Activated CD8-positive, alpha-beta memory T cell treated with anti-CD3 and anti-CD28 coated beads, Interleukin-2, amount 10 ng/mL, durations not matched to agents 7 days and 5 days (primary cell): ENCODE data around the gene GPR137B. TPM values are rescaled to one million over a fixed set of nuclear protein-coding genes. Genes with fewer than 3 reads are reported as not detected.

ENCODE experiments used
- ATAC-seq: fragments of 150-1000 bp; cut with Tn5 transposase; one replicate; pipeline ENCODE4 v1.10.0; 2021; ENCODE audit warnings: moderate library complexity
- CTCF ChIA-PET: fragments of 350-600 bp; sonication (Branson Sonifier 250); formaldehyde crosslinking; loops from one replicate; lab custom pipeline; 2021; ENCODE audit warnings: antibody characterized with exemption; lab: Charles Lee
- DNase-seq: peaks from one replicate; pipeline ENCODE4 v3.0.0-alpha.2; 2020
- H3K27ac Mint-ChIP-seq: one replicate; pipeline ENCODE4 v1.8.0; 2021; ENCODE audit warnings: mild to moderate bottlenecking, mixed read lengths
- H3K27me3 Mint-ChIP-seq: one replicate; pipeline ENCODE4 v1.8.0; 2021; ENCODE audit warnings: mixed read lengths
- H3K36me3 Mint-ChIP-seq: one replicate; pipeline ENCODE4 v1.8.0; 2021; ENCODE audit warnings: mild to moderate bottlenecking, mixed read lengths
- H3K4me1 Mint-ChIP-seq: one replicate; pipeline ENCODE4 v1.8.0; 2021; ENCODE audit warnings: mixed read lengths
- H3K4me3 Mint-ChIP-seq: one replicate; pipeline ENCODE4 v1.8.0; 2021; ENCODE audit warnings: mild to moderate bottlenecking, moderate library complexity, mixed read lengths
- H3K9me3 Mint-ChIP-seq: one replicate; pipeline ENCODE4 v1.8.0; 2022; ENCODE audit warnings: low read depth, mixed read lengths
- total RNA-seq, 2 experiments: library from RNA; stranded (reverse); gene quantifications; one replicate each; pipeline ENCODE4 v1.2.3, GENCODE V29; 2021

GPR137B gene
- total RNA-seq, 2 experiments from 2014 or later: 6.3 to 9.7 TPM

DNA sequence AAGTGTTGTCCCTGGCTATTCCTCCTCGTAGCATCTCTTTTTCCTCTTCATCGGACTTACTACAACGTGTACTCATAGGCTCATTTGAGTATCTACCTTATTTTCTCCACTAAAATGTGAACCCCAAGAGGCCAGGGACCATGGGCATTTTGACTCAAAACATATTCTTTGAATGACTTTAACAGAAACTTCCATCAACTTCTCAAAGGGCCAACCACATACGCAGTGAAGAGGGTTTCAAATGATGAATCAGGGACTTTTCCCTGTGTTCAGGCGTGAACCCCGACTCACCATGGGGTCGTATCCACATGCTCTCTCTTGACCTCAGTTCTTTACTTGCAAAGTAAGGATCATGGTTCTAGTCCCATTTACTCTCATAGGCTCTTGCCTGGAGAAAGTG is 20.2 kb upstream of the GPR137B start:
- Mint-ChIP-seq H3K27me3 (peaks cover 57% of the 10 kb centered on the region), H3K9me3 (no peaks in the 10 kb centered on the region), H3K4me1 (peaks cover 29% of the 10 kb centered on the region), H3K36me3 (peaks cover 1% of the 10 kb centered on the region), H3K4me3 (no peak overlapping the region), H3K27ac (no peak overlapping the region)
- CTCF ChIA-PET: interaction anchor here (1.1 to 1.4 kb wide), 2 partner anchors 15 to 18 kb away, joined by 3 read pairs; no protein-coding TSS in a partner anchor
- DNase-seq (no peak), ATAC-seq (peak; percentile 24)

GRCh38 chr1:236123563-236123962 is 18.8 kb upstream of the GPR137B start:
- Mint-ChIP-seq H3K9me3 (no peaks in the 10 kb centered on the region), H3K4me1 (peaks cover 29% of the 10 kb centered on the region), H3K4me3 (no peak overlapping the region), H3K36me3 (peaks cover 1% of the 10 kb centered on the region), H3K27me3 (peaks cover 50% of the 10 kb centered on the region), H3K27ac (no peak overlapping the region)
- no peak for DNase-seq
- ATAC-seq: no peak
- CTCF ChIA-PET: no interaction called here

DNA sequence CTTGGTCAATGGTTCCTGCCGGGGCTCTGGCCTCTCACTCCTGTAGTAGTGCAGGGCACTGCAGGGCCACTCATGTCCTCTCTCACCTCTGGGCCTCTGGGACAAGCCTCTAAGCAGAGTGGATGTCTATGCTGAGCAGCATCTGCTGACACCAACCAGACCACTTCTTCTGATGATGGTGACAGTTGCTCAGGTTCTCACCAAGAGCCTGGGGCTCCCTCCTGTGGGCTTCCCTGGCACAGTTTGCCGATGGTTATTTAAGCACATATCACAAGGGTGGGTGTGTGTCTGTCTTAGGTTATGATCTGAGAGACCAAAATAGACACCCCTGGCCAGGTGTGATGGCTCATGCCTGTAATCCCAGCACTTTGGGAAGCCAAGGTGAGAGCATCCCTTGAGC is 17.4 kb upstream of the GPR137B start:
- no peak overlapping the region for H3K27ac Mint-ChIP-seq
- no peak for DNase-seq
- CTCF ChIA-PET: interaction anchor here (0.7 kb wide), 1 partner anchor 16 kb away, joined by 4 read pairs; no protein-coding TSS in a partner anchor
- H3K4me3 Mint-ChIP-seq: no peak overlapping the region
- H3K4me1 Mint-ChIP-seq: peaks cover 27% of the 10 kb centered on the region
- H3K27me3 Mint-ChIP-seq: peaks cover 46% of the 10 kb centered on the region
- H3K9me3 Mint-ChIP-seq: no peaks in the 10 kb centered on the region
- ATAC-seq: no peak
- peaks cover 1% of the 10 kb centered on the region for H3K36me3 Mint-ChIP-seq

DNA sequence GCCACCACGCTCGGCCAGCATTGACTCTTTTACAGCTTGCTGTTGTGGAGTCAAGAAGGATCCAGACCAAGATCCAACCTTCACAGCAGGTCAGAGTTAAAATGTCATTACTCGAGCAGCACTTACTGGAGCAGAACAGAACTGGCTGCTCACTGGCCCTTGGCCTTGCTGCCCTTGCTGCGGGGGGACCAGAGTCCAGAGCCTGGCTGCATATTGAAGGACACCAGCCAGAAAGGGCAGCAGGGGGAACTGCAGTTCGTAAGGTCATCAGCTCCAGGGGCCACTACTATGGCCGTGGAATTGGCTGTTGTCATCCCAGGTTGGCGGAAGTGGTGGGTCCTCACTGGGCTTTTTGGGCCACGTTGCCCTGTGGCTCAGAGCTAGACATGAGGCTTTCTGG is 15.3 kb upstream of the GPR137B start:
- ATAC-seq: no peak
- peaks cover 6% of the 10 kb centered on the region for H3K4me1 Mint-ChIP-seq
- peaks cover 56% of the 10 kb centered on the region for H3K27me3 Mint-ChIP-seq
- no peaks in the 10 kb centered on the region for H3K36me3 Mint-ChIP-seq
- H3K27ac Mint-ChIP-seq: no peak overlapping the region
- CTCF ChIA-PET: interaction anchor here (1.1 kb wide), 1 partner anchor 11 kb away, joined by 4 read pairs; no protein-coding TSS in a partner anchor
- H3K9me3 Mint-ChIP-seq: no peaks in the 10 kb centered on the region
- DNase-seq: no peak
- no peak overlapping the region for H3K4me3 Mint-ChIP-seq

DNA sequence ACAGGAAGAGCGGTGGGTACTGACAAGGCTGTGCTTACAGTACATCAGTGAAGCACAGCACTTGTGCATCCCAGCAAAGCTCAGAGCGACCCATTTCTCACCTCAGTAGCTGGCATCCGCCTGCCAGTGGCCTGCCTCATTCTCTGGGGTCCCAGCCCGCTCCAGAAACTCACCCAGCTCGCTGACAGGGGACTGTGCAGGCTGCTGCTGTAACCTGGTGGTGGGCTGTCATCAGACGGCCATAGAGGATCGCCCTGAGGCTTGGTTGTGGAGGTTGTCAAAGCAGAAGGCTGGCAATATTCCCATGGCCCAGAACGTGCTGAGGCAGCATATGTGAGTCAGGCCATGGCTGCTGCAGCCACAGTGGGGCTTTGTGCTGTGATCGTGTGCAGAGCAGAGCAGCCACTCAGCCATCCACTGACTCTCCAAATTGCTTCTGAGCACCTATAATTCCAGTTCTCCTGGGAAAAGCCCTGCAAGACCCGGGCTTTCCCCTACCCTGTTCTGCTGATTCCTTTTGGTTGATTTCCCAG is 13.6 kb upstream of the GPR137B start:
- CTCF ChIA-PET: no interaction called here
- no peak for ATAC-seq
- Mint-ChIP-seq H3K36me3 (no peaks in the 10 kb centered on the region), H3K4me1 (no peaks in the 10 kb centered on the region), H3K9me3 (no peaks in the 10 kb centered on the region), H3K27ac (no peak overlapping the region), H3K4me3 (no peak overlapping the region), H3K27me3 (peaks cover 61% of the 10 kb centered on the region)
- DNase-seq: no peak

DNA sequence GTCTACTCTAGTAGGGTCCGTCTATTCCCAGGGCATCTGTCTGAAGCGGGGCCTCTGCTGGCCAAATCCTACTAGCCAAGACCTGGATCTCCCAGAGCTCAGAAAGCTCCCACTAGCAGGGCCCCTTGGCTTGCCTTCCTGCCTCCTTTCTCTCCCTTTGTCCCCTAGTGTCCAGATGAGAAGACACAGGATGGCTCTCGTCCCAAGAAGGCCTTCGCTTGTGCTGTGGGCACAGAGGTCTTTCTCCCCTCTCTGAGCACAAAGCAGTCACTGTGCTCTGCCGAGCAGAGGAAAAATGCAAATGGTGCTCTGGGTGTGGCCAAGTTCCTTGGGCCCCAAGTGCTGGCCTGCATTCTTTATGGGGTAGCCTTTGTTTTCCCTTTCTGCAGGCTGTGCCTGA is 13.0 kb upstream of the GPR137B start:
- no peak overlapping the region for H3K4me3 Mint-ChIP-seq
- no peaks in the 10 kb centered on the region for H3K4me1 Mint-ChIP-seq
- H3K9me3 Mint-ChIP-seq: no peaks in the 10 kb centered on the region
- H3K27me3 Mint-ChIP-seq: peaks cover 59% of the 10 kb centered on the region
- DNase-seq: no peak
- no peak for ATAC-seq
- H3K36me3 Mint-ChIP-seq: no peaks in the 10 kb centered on the region
- CTCF ChIA-PET: no interaction called here
- no peak overlapping the region for H3K27ac Mint-ChIP-seq

- Mint-ChIP-seq H3K9me3 (no peaks in the 10 kb centered on the region), H3K27ac (no peak overlapping the region), H3K36me3 (no peaks in the 10 kb centered on the region), H3K4me3 (no peak overlapping the region), H3K4me1 (no peaks in the 10 kb centered on the region), H3K27me3 (peaks cover 63% of the 10 kb centered on the region)
- CTCF ChIA-PET: no interaction called here
- ATAC-seq (no peak), DNase-seq (no peak)
These were observed 12.0 kb upstream of the GPR137B start for GRCh38 chr1:236130372-236130771.

DNA sequence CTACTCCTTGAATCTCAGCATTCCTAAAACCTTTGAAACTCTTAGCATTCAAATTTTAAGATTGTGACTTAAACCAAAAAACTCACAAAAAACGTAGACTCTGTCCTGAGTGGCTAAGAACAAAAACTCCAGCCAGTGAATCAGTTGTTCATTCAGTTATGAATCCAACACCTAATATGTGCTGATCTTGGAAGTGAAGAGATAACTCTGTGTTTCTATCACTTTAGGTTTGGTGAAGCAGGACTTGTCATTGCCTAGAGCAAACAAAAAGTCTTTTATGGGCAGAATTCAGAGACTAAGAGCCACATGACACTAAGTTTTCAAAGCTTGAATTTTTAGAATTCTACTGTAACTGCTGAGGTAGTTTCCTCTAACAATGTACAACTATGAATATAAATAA is 10.4 kb upstream of the GPR137B start:
- ATAC-seq (no peak), DNase-seq (no peak)
- peaks cover 64% of the 10 kb centered on the region for H3K27me3 Mint-ChIP-seq
- no peaks in the 10 kb centered on the region for H3K36me3 Mint-ChIP-seq
- CTCF ChIA-PET: no interaction called here
- no peaks in the 10 kb centered on the region for H3K4me1 Mint-ChIP-seq
- H3K27ac Mint-ChIP-seq: no peak overlapping the region
- H3K4me3 Mint-ChIP-seq: no peak overlapping the region
- H3K9me3 Mint-ChIP-seq: no peaks in the 10 kb centered on the region

- H3K4me1 Mint-ChIP-seq: no peaks in the 10 kb centered on the region
- no peaks in the 10 kb centered on the region for H3K36me3 Mint-ChIP-seq
- H3K9me3 Mint-ChIP-seq: no peaks in the 10 kb centered on the region
- no peak overlapping the region for H3K4me3 Mint-ChIP-seq
- DNase-seq (no peak), ATAC-seq (no peak)
- H3K27me3 Mint-ChIP-seq: peaks cover 68% of the 10 kb centered on the region
- CTCF ChIA-PET: no interaction called here
- H3K27ac Mint-ChIP-seq: no peak overlapping the region
These were observed 9.8 kb upstream of the GPR137B start for GRCh38 chr1:236132420-236133046.

DNA sequence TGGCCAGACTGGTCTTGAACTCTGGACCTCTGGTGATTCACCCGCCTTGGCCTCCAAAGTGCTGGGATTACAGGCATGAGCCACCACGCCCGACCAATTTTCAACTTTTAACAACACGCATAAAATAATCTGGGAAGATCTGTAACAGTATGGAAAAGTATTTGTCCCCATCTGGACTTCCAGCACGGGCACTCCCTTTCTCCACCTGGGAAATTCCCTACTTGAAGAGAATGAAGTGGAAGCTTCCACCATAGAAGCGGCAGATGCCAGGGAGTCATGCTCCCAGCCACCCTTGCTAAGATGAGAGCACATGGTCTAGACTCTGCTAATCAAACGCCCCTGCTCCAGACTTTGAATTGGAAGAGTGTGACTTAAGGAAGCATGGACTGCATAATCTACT is 9.0 kb upstream of the GPR137B start:
- DNase-seq: no peak
- CTCF ChIA-PET: interaction anchor here (1.0 kb wide), 1 partner anchor 626 kb away, joined by 3 read pairs; no protein-coding TSS in a partner anchor
- H3K4me1 Mint-ChIP-seq: no peaks in the 10 kb centered on the region
- ATAC-seq: no peak
- H3K4me3 Mint-ChIP-seq: no peak overlapping the region
- H3K27ac Mint-ChIP-seq: no peak overlapping the region
- H3K27me3 Mint-ChIP-seq: peaks cover 74% of the 10 kb centered on the region
- H3K9me3 Mint-ChIP-seq: no peaks in the 10 kb centered on the region
- H3K36me3 Mint-ChIP-seq: no peaks in the 10 kb centered on the region

GRCh38 chr1:236133802-236134201 is 8.5 kb upstream of the GPR137B start:
- Mint-ChIP-seq H3K36me3 (no peaks in the 10 kb centered on the region), H3K27ac (no peak overlapping the region), H3K4me1 (no peaks in the 10 kb centered on the region), H3K27me3 (peaks cover 78% of the 10 kb centered on the region), H3K9me3 (no peaks in the 10 kb centered on the region), H3K4me3 (no peak overlapping the region)
- ATAC-seq (no peak), DNase-seq (no peak)
- CTCF ChIA-PET: interaction anchor here (1.0 kb wide), 1 partner anchor 625 kb away, joined by 3 read pairs; no protein-coding TSS in a partner anchor

DNA sequence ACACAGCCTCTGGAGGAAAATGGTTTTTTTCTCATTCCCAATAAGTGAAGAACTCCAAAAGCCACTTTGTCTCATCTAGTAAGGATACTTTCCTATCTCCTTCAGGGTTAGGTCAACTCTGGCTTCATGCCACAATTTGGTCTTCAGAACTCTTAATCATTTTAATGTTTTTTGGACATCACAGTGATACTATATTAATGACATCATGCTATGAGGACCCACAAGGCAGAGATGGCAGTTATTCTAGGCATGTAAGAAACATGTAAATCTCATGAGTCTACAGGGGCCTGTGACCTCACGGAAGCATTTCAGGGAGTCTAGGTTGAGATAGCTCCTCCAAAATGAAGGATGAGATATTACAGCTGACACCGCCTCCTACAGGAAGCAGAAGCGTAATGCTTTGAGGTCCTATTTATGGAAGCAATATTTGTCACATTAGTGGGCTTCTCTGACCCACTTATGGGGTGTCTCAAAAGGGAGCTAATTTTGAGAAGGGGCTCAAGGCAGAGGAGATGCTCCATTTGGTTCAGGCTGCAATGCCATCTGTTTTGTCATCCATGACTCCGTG is 5.0 kb upstream of the GPR137B start:
- Mint-ChIP-seq H3K36me3 (no peaks in the 10 kb centered on the region), H3K4me3 (no peak overlapping the region), H3K27me3 (peaks cover 84% of the 10 kb centered on the region), H3K27ac (no peak overlapping the region), H3K9me3 (no peaks in the 10 kb centered on the region), H3K4me1 (peaks cover 3% of the 10 kb centered on the region)
- no peak for DNase-seq
- no peak for ATAC-seq
- CTCF ChIA-PET: interaction anchor here (0.7 to 1.6 kb wide), 4 partner anchors 11 to 31 kb away, joined by 3 to 4 read pairs (median 4); no protein-coding TSS in a partner anchor

- Mint-ChIP-seq H3K4me1 (peaks cover 15% of the 10 kb centered on the region), H3K9me3 (no peaks in the 10 kb centered on the region), H3K27me3 (peaks cover 65% of the 10 kb centered on the region), H3K27ac (no peak overlapping the region), H3K4me3 (no peak overlapping the region), H3K36me3 (peaks cover 2% of the 10 kb centered on the region)
- CTCF ChIA-PET: interaction anchor here (0.7 to 1.4 kb wide), 2 partner anchors 19 to 313 kb away, joined by 3 read pairs; no protein-coding TSS in a partner anchor
- ATAC-seq (no peak), DNase-seq (no peak)
These were observed 2.8 kb upstream of the GPR137B start for GRCh38 chr1:236139495-236139894.
